Activated T-cell treated with anti-CD3 and anti-CD28 coated beads for 1 hour (primary cell): ENCODE data around the gene NYAP2.

Source experiments
- DNase-seq: peaks from one replicate; pipeline ENCODE4 v3.0.0-alpha.2; 2020; ENCODE audit warnings: low read depth

NYAP2 gene

DNA sequence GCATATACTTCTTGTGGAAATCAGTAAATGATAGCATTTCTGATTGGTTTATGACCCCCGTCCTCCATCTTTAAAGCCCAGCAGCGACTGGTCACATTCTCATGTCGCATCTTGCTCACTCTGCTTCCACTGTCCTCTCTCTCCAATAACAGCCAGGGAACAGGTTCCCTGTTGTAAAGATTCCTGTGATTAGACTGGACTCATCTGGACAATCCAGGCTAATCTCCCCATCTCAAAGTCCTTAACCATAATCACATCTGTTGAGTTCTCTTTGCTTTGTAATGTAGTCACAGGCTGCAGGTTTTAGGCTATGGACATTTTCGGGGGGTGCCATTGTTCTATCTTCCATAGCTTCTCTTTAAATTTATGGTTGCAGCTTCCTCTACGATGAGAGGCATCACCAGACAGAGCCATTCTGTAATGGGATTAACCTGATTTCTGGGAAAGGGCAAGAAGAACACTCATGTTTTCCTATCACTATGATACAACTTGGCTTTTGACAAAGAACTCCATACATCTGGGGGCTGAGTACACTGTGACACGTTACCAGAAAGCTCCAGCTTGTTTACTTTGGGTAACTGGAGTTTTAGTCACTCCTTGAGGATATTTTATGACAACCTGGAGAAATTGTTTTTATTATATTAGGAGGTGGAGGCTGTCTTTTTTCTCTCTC is 159.0 kb downstream of the NYAP2 start:
- no peak for DNase-seq

DNA sequence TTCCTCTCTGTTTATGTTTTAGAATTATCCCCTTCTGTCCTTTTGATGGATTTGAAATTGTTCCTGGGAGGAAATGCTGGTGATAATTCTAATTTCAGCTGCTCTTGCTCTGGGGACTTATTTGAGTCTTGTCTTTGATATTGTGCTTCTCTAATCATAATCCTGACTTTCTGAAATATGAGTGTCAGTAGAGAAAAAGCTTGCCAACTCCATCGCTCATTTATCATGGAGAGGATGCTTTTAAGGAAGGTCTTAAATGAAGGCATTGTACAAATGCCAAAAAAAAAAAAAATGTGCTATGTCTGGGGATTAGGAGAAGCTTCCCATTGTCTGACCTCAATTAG is 159.5 kb downstream of the NYAP2 start:
- DNase-seq = no peak

DNA sequence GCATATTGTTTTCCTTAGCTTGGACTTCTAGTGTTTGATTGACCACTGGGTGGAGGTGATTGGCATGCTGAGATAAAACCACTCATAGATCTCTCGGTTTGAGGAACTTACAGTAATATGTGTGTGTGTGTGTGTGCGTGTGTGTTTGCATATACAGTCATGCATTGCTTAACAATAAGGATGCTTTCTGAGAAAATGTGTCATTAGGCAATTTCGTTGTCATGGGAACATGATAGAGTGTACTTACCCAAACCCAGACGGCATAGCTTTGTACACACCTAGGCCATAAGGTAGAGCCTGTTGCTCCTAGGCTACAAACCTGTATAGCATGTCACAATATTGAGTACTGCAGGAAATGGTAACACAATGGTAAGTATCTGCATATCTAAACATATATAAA is 167.3 kb downstream of the NYAP2 start:
- no peak for DNase-seq

DNA sequence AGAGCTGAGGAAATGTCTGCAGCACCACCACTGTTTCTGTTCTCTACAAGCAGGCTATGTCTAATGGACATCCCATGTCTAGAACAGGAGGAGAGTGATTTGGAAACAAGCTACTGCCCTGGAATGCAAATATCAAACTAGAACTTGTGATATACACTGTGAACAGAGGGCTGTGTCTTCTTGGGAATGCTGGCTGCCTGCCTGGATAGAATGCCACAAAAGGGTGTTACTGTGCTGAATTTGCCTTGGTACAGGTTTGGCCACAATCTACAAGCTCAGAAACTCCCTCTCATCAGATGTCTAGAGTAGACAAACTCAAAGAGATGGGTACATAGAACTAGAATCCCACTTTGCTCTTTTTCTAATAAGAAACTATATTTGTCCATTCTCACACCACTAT is 170.5 kb downstream of the NYAP2 start:
- no peak for DNase-seq

DNA sequence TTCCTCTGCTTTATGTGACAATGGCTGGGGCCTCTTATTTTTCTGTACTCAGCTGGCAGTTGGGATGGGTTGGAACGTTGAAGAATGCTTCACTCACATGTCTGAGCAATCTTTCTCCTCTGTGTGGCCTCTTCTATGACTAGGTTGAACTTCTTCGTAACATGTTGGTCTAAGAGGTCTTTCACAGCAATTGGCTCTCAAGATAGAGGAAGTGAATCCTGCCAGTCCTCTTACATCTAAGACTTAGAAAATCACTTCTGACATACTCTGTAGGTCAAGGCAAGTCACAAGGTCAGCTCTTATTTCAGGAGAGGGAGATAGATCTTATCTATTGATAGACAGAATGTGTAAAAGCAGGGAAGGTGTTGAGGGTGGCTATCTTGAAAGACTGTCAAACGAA is 174.1 kb downstream of the NYAP2 start:
- DNase-seq = no peak

DNA sequence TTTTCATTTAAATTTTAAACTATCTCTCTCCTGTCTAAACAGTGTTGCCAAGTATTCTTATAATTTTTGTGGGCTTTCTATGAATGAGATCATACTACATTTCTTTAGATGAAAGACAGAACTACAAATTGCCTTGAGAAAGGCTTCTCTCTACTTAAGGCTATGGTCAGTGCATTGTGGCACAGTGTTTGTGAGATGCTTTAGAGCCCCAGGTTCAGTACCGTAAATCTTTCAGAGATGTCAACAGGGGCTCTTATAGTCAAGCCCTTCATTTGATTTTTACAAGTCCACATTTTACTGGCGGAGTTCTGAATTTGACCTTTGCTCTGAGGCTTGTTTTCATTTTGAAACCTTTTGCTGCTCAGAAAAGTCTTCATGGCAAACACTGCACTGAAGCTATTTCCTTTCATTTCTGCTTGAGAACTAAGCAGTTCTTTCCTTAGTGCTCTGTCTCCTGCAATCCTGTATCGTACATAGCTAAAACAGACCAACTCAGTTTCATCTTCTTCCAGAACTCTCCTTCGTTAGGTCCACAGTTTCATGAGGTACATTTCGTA is 175.2 kb downstream of the NYAP2 start:
- DNase-seq = no peak

DNA sequence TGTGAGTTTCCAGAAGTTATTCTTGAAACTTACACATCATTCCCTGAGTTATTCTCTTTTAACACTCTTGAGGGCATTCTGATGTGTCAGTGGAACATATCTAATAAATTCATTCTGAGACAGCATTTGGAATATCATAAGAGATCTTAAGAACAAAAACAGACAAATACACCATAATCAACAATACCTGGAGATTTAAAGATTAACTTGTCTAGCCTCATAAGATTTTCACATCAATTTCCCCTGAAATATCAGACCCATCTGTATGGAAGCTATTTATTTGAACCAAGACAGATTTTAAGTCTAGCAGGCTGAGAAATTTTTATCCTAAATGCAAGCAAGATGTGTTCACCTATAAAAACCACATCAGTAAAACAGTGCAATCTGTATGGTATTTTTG is 181.6 kb downstream of the NYAP2 start:
- DNase-seq = no peak

DNA sequence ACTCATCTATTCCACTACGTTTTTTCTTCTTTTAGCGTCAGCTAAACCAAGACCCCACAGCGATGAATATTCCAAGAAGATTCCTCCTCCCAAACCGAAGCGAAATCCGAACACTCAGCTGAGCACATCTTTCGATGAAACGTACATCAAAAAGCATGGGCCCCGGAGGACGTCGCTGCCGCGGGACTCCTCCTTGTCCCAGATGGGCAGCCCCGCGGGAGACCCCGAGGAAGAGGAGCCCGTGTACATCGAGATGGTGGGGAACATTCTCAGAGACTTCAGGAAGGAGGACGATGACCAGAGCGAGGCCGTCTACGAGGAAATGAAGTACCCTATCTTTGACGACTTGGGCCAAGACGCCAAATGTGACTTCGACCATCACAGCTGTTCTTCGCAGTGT is 182.4 kb downstream of the NYAP2 start:
- no peak for DNase-seq

DNA sequence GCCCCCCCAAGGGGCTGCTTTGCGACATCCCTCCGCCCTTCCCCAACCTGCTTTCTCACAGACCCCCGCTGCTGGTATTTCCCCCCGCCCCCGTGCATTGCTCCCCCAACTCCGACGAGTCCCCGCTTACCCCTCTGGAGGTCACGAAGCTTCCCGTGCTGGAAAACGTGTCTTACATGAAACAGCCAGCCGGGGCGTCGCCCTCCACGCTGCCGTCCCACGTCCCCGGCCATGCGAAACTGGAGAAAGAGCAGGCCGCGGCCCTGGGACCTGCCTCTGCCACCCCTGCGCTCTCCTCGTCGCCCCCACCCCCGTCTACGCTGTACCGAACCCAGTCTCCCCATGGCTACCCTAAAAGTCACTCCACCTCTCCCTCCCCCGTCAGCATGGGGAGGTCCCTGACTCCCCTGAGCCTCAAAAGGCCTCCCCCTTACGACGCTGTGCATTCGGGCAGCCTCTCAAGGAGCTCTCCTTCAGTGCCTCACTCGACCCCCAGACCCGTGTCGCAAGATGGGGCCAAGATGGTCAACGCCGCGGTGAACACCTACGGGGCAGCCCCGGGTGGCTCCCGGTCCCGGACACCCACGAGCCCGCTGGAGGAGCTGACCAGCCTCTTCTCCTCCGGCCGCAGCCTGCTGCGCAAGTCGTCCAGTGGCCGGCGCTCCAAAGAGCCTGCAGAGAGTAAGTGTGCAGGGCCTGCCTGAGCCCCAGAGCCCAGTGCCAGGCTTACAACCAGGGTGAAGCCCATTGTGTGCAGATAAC is 183.0 kb downstream of the NYAP2 start:
- DNase-seq = no peak

DNA sequence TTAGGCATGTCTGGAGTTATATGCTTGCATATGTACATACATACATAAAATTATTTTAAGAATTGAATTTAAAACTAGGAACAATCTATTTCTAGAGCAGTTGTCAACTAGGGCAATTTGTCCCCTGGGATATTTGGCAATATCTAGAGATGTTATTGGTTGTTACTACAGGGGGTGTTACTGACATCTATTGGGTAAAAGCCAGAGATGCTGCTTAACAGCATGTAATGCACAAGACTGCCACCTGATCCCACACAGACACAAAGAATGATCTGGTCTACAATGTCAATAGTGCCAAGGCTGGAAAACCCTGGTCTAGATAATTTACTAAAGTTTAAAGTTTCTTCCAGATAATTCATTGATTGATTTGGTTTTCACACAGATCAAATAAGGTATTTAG is 185.3 kb downstream of the NYAP2 start:
- no peak for DNase-seq

DNA sequence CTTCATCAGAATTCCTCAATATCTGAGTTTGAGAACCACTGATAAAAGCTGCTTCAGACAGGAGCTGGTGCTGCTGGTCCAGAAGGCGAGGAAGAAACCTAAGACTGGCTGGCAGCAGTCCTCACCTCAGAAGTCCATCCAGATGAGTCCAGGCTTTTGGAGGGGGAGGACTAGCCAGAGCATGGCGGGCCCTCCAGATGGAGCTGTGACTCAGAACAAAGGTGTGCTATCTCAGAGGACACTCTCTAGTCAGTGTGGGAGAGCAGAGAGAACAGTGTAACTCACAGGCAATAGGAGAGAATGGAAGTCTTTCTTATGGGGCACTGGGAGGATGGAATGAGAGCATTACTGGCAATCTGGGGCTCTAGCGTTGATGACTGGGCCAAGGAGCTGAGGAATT is 191.4 kb downstream of the NYAP2 start:
- DNase-seq = no peak

DNA sequence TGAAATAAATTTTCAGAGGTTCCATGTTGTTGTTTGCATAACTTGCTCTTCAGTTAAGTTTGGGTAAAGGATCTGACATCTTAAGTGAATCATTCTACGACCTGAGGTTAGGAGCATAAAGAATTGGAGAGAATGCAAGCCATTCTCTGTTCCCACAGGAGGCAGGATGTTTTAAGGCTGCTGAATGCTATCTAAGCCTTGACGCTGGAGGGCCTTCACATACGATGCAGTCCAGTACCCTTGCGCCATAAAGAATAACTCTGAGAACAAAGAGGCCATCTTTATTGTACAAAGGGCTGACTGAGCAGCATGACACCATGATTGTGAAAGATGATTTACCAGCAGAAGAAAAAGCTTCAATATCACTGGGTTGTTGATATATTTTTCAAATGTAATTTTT is 198.4 kb downstream of the NYAP2 start:
- no peak for DNase-seq

DNA sequence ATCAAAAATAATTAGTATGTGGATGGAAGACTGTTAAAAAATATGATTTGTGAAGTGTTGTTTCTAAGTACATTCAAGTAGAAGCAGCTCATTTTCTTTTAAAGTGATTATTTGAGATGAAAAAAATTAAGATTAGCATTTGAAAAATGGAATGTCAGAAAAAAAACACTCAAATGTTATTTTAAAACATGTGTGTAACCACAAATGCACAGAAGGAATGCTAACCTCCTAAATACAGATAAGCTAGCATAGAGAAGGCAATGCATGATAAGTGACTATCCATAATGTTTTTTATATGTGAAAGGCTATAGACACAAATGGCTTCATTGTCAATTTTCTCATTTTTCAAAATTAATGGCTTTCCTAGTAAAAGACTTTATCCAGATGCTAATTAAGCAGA is 198.9 kb downstream of the NYAP2 start:
- DNase-seq = no peak

DNA sequence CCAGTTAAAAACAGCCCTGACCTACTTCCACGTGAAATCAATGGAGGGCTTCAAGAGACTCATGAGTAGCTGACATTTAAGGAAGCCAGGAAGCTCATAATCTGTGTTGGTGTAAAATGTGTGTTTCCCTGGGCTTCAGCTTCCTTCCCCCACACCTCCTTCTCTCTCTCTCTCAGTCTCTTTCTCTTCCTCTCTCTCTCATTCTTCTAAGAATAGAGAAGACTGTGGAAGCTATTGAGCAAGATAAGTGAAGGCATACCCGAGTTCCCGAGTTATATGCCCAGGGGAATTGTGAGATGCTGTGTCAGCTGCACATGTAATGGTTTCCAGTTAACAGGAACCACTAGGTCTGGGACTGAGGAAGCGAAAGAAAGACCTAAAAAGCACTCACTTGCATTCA is 199.4 kb downstream of the NYAP2 start:
- DNase-seq = no peak

DNA sequence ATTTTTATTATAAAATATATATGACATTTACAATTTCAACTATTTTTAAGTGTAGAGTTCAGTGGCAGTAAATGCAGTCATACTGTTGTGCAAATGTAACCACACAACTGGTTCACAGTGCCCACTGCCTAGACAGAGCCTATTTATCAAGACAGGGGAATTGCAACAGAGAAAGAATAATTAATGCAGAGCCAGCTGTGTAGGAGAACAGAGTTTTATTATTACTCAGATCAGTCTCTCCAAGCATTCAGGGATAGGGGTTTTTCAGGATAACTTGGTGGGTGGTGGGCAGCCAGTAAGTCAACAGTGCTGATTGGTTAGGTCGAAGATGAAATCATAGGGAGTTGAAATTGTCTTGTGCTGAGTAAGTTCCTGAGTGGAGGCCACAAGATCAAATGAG is 200.3 kb downstream of the NYAP2 start:
- DNase-seq = no peak

DNA sequence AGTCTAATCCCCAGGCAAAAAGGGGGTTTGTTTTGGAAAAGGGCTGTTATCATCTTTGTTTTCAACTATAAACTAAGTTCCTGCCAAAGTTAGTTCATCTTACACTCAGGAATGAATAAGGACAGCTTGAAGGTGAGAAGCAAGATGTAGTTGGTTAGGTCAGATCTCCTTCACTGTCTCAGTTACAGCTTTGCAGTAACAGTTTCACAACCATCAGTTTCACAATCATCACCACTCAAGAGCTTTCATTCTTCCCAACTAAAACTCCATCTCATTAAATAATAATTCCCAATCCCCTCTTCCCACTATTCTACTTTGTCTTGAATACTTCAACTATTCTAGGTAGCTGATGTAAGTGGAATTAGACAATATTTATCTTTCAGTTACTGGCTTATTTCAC is 200.9 kb downstream of the NYAP2 start:
- no peak for DNase-seq

DNA sequence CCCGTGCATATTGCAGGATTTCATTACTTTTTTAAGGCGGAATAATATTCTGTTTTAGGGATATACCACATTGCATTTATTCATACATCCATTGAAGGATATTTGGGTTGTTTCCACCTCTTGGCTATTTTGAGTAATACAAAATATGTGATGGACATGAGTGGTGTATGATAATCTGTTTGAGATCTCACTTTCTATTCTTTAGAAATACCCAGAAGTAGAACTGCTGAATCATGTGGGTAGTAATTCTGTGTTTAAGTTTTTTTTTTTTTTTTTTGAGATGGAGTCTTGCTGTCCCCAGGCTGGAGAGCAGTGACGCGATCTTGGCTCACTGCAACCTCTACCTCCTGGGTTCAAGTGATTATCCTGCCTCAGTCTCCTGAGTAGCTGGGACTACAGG is 201.4 kb downstream of the NYAP2 start:
- DNase-seq = no peak

DNA sequence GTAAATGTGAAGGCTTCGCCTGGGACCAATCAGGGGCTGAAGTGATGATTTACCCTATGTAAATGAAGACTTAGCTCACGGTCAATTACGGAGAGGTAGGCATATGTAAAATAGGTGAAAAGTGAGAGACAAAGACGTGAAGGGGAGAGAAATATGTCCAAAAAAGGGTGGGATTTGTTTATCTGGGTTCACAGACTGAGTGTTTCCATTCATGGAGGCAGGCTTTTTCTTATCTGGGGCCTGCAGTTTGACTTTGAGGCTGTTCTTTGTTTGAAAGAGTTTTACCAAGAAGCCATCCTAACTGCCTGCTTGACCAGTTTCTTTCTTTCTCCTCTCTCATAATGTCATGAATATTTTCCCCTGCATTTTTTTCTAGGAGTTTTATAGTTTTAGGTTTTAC is 202.7 kb downstream of the NYAP2 start:
- no peak for DNase-seq

DNA sequence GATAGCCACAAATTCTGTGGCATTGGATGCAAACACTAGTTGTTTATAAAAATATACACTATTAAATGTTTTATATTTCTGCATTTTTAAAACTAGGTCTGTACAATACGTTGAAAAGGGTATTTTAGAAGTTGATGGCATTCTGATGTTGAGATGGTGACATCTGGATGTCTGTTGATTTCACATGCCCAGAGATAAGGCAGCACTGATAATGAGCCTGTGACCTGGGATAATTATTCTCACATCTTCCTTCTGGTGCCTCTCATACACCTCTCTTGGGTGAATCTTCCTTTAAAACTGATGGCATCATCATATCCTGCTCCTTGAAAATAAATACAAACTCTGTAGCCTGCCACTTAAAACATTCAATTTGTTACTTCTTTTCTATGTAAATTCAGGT is 208.6 kb downstream of the NYAP2 start:
- no peak for DNase-seq

DNA sequence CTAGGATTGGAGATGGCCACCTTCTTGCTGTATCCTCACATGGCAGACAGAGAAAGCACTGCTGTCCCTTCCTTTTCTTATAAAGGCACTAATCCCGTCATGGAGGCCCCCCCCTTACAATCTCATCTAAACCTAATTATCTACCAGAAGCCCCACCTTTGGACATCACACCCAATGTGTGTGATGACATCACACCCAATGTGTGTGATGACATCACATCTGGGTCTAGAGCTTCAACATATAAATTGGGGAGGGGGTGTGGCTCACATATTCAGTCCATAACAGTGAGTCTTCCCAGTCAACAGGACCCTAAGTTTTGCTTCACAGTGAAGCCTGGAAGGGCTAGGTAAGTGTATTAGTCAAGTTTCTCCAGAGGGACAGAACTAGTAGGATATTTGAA is 213.1 kb downstream of the NYAP2 start:
- DNase-seq = no peak

DNA sequence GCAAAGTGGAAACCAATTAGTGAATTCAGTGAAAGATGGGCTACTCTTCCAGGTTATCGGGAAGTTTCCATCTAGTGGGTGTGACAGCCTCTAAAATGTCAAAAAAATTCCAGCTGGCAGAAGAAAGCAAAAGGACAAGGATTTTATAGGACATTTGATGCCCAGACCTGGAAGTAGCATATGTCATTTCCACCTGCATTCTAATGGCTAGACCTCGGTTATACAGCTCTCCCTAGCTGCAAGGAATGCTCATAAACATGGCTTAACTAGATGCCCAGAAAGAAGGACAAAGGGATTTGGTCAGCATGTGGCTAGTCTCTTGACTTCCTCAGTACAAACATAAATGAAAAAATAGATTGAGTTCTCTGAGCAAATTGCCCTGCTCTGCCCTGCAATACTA is 215.4 kb downstream of the NYAP2 start:
- DNase-seq = no peak

DNA sequence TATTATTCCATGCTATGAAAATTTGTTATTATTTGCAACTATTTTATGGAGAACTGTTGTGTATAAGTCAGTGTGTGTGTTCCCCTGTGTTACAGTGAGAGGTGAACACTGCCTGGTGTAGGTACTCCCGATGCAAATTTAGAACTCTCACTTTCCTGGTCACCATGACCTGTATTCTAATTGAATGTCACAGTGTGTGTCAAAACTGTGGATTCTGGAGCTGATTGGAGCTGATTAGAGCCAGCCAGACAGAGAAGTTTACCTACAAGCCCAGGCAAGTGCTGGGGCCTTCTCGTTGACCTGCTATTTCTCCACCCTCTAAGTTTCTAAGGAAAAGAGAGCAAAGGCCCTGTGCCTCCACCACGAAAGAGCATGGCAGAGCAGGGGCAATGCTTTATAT is 216.0 kb downstream of the NYAP2 start:
- DNase-seq = no peak

DNA sequence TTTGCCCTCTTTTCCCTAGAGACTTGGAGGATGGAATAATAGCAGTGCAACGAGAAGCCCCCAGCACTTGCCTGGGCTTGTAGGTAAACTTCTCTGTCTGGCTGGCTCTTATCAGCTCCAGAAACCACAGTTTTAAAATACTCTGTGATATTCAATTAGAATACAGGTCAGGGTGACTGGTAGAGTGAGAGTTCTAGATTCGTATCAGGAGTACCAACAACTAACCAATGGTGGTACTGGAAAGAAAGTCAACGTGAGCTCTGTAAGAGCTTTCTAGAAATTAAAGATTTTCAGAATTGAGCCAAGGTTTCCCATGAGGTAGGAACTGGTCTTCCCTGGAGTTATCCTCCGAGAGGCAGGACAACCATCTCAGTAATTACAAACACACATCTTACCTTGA is 216.9 kb downstream of the NYAP2 start:
- no peak for DNase-seq

DNA sequence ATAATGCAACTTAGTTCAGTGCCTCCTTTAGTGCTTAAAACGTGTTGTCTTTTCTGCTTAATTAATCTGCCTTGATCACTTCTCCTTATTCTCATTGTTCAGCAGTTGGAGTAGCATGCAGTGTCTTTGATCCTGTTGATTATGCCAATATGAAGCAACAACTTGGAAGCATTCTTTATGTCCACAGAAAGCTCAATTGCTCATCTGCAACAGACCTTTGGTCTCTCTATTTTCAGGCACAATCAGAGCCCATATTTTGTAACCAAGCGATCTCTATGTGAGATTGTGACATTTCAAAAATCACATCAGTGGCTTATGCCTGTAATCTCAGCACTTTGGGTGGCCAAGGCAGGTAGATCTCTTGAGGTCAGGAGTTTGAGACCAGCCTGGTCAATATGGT is 217.3 kb downstream of the NYAP2 start:
- DNase-seq = no peak
